Liver (tissue), 9 donors: ENCODE results near the gene ANKRD34C. TPM values are rescaled to one million over a fixed set of nuclear protein-coding genes. Genes with fewer than 3 reads are reported as not detected.

Experiments
- DNase-seq: peaks from one replicate; pipeline ENCODE4 v3.0.0-alpha.2; 2017; ENCODE audit warnings: low spot score
- H3K27ac ChIP-seq, 2 donors: one replicate each; pipeline ENCODE4 v1.7.0; 2013; ENCODE audit warnings: inconsistent platforms in 2 of 2, low read length in 2 of 2, control low read depth in 1 of 2, low read depth in 1 of 2, mild to moderate bottlenecking in 1 of 2
- H3K27me3 ChIP-seq, 4 donors: one replicate each; pipeline versions ENCODE4 v1.6.1 to v1.7.0; 2013; ENCODE audit warnings: low read length in 3 of 4, inconsistent platforms in 1 of 4, mild to moderate bottlenecking in 1 of 4, moderate library complexity in 1 of 4; ENCODE audit not compliant: control insufficient read depth in 4 of 4, insufficient read depth in 4 of 4
- H3K36me3 ChIP-seq, 4 donors: one replicate each; pipeline versions ENCODE4 v1.6.1 to v1.7.0; 2013; ENCODE audit warnings: low read length in 3 of 4, mild to moderate bottlenecking in 3 of 4, low read depth in 1 of 4, moderate library complexity in 1 of 4; ENCODE audit not compliant: control insufficient read depth in 4 of 4, insufficient read depth in 3 of 4
- H3K4me1 ChIP-seq, 4 donors: one replicate each; pipeline versions ENCODE4 v1.6.1 to v1.7.0; 2013; ENCODE audit warnings: low read length in 3 of 4, mild to moderate bottlenecking in 3 of 4, moderate library complexity in 1 of 4; ENCODE audit not compliant: control insufficient read depth in 4 of 4, insufficient read depth in 4 of 4
- H3K4me3 ChIP-seq, 3 donors: one replicate each; pipeline versions ENCODE4 v1.6.1 to v1.7.0; 2013; ENCODE audit warnings: low read length in 3 of 3, control low read depth in 1 of 3, low read depth in 1 of 3, mild to moderate bottlenecking in 1 of 3
- H3K9ac ChIP-seq, 2 donors: one replicate each; pipeline ENCODE4 v1.7.0; 2013; ENCODE audit warnings: low read length in 2 of 2, mild to moderate bottlenecking in 2 of 2, moderate library complexity in 2 of 2, control low read depth in 1 of 2, low read depth in 1 of 2
- H3K9me3 ChIP-seq, 4 donors: one replicate each; pipeline versions ENCODE4 v1.6.1 to v1.7.0; 2013; ENCODE audit warnings: low read length in 3 of 4; ENCODE audit not compliant: control insufficient read depth in 4 of 4
- EGR1 ChIP-seq, 2 donors: IDR thresholded peaks; 2 replicates each; pipeline ENCODE4 v1.6.1; 2016 to 2018; ENCODE audit warnings: antibody characterized with exemption in 2 of 2, low read depth in 2 of 2
- FOXA1 ChIP-seq: IDR thresholded peaks from 2 replicates; pipeline ENCODE4 v1.6.1; 2016; ENCODE audit warnings: antibody characterized with exemption
- FOXA2 ChIP-seq: IDR thresholded peaks from 2 replicates; pipeline ENCODE4 v1.6.1; 2016; ENCODE audit warnings: antibody characterized with exemption
- GABPA ChIP-seq, 2 donors: IDR thresholded peaks in 1 of 2; conservative IDR thresholded peaks in 1 of 2; 2 replicates each; pipeline ENCODE4 v1.6.1; 2016; ENCODE audit warnings: antibody characterized with exemption in 2 of 2, mild to moderate bottlenecking in 1 of 2, moderate library complexity in 1 of 2
- HNF4A ChIP-seq, 2 donors: conservative IDR thresholded peaks; 2 replicates each; pipeline ENCODE4 v1.6.1; 2016; ENCODE audit warnings: antibody characterized with exemption in 2 of 2, mild to moderate bottlenecking in 2 of 2
- HNF4G ChIP-seq: IDR thresholded peaks from 2 replicates; pipeline ENCODE4 v1.6.1; 2016; ENCODE audit warnings: antibody characterized with exemption
- JUND ChIP-seq, 2 donors: IDR thresholded peaks; 2 replicates each; pipeline ENCODE4 v1.6.1; 2016; ENCODE audit warnings: antibody characterized with exemption in 2 of 2
- NR2F2 ChIP-seq: IDR thresholded peaks from 2 replicates; pipeline ENCODE4 v1.6.1; 2016; ENCODE audit warnings: antibody characterized with exemption
- RAD21 ChIP-seq, 2 donors: IDR thresholded peaks; 2 replicates each; pipeline ENCODE4 v1.6.1; 2016; ENCODE audit warnings: antibody characterized with exemption in 2 of 2, mild to moderate bottlenecking in 2 of 2
- RXRA ChIP-seq, 2 donors: IDR thresholded peaks; 2 replicates each; pipeline ENCODE4 v1.6.1; 2017 to 2018; ENCODE audit warnings: antibody characterized with exemption in 2 of 2, mild to moderate bottlenecking in 1 of 2
- SP1 ChIP-seq: IDR thresholded peaks from 2 replicates; pipeline ENCODE4 v1.6.1; 2018; ENCODE audit warnings: antibody characterized with exemption, mild to moderate bottlenecking
- TAF1 ChIP-seq: conservative IDR thresholded peaks from 2 replicates; pipeline ENCODE4 v1.6.1; 2016; ENCODE audit warnings: antibody characterized with exemption, mild to moderate bottlenecking
- YY1 ChIP-seq: IDR thresholded peaks from 2 replicates; pipeline ENCODE4 v1.6.1; 2016; ENCODE audit warnings: antibody characterized with exemption, mild to moderate bottlenecking
- WGBS: extraction: QIAGEN DNeasy Blood & Tissue Kit; methylation state at CpG from one replicate; pipeline ENCODE4 v1.1.7; 2013; 5-methylcytosine and 5-hydroxymethylcytosine counted together
- polyA plus RNA-seq, 2 donors: library from polyadenylated mRNA; stranded (reverse) in 1 of 2; unstranded in 1 of 2; fragments of 200-250 nt in 1 of 2; fragments of >200 nt in 1 of 2; fragmentation: Nextera tagmentation in 1 of 2; extraction: Ambion mirVana in 1 of 2; gene quantifications; one replicate each; pipeline versions ENCODE4 v1.2.1 to v1.2.3, GENCODE V29; 2013 to 2015
- total RNA-seq, 2 donors: library from RNA; depleted of rRNA; stranded (reverse); fragments of >200 nt; gene quantifications; one replicate each; pipeline ENCODE4 v1.2.3, GENCODE V29; 2014
- TF ChIP-seq, protein P1 (sequence below): IDR thresholded peaks from 2 replicates; pipeline ENCODE4 v1.6.1; 2016; ENCODE audit warnings: antibody characterized with exemption, mild to moderate bottlenecking
- TF ChIP-seq, protein P2 (sequence below): fragments of 150-350 bp; IDR thresholded peaks from 2 replicates; pipeline ENCODE4 v1.5.1; 2017; ENCODE audit warnings: improper control_type of control experiment, low read depth, low read length; ENCODE audit not compliant: missing input control
- TF ChIP-seq, protein P3 (sequence below): IDR thresholded peaks from 2 replicates; pipeline ENCODE4 v1.6.1; 2016; ENCODE audit warnings: antibody characterized with exemption
- TF ChIP-seq, protein P4 (sequence below): IDR thresholded peaks from 2 replicates; pipeline ENCODE4 v1.6.1; 2016; ENCODE audit warnings: antibody characterized with exemption
- TF ChIP-seq, protein P5 (sequence below): IDR thresholded peaks from 2 replicates; pipeline ENCODE4 v1.6.1; 2016; ENCODE audit warnings: antibody characterized with exemption
- donor health status: healthy.
- donor health status: healthy.
- donor health status: healthy.
- donor health status: healthy.
- donor health status: healthy.

Gene ANKRD34C
- total and polyA plus RNA-seq, 4 donors: under 0.01 TPM; not detected in 3

DNA sequence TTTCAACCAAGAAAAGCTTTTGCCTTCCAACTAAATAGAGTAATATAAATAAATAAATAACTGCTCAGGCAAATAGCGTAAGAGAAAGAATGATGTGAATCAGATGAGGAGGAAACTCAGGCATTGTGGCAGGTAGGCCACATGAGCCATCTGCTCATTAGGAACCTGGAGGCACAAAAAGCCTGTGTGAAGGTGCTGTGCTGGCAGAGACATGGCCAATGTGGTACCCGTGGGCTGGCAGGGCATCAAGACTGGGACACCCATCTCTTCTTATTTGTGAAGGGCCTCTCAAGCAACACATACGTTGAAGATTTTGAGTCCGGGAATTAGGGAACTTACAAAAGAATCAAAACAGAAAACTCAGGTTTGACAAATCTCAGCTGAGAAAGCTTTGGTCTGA lies 9.5 kb downstream of the ANKRD34C start:
- no peak overlapping the region for H3K4me3 ChIP-seq
- peaks cover 0 to 3% (median 0%) of the 10 kb centered on the region in 4 donors for H3K27me3 ChIP-seq
- no peak for DNase-seq
- TF ChIP-seq GABPA (IDR thresholded peaks at IDR 0.05 in 1 of 2, conservative IDR thresholded peaks at IDR 0.05 in 1 of 2) (no peak), HNF4G (no peak), FOXA2 (no peak), RAD21 (IDR thresholded peaks at IDR 0.05) (no peak), NR2F2 (no peak), HNF4A (conservative IDR thresholded peaks at IDR 0.05) (no peak), FOXA1 (no peak), RXRA (IDR thresholded peaks at IDR 0.05) (no peak), SP1 (no peak), YY1 (no peak), TAF1 (no peak), EGR1 (IDR thresholded peaks at IDR 0.05; ENCODE audit: low read depth in 2 of 2) (no peak), JUND (IDR thresholded peaks at IDR 0.05) (no peak)
- TF ChIP-seq, protein P1, sequence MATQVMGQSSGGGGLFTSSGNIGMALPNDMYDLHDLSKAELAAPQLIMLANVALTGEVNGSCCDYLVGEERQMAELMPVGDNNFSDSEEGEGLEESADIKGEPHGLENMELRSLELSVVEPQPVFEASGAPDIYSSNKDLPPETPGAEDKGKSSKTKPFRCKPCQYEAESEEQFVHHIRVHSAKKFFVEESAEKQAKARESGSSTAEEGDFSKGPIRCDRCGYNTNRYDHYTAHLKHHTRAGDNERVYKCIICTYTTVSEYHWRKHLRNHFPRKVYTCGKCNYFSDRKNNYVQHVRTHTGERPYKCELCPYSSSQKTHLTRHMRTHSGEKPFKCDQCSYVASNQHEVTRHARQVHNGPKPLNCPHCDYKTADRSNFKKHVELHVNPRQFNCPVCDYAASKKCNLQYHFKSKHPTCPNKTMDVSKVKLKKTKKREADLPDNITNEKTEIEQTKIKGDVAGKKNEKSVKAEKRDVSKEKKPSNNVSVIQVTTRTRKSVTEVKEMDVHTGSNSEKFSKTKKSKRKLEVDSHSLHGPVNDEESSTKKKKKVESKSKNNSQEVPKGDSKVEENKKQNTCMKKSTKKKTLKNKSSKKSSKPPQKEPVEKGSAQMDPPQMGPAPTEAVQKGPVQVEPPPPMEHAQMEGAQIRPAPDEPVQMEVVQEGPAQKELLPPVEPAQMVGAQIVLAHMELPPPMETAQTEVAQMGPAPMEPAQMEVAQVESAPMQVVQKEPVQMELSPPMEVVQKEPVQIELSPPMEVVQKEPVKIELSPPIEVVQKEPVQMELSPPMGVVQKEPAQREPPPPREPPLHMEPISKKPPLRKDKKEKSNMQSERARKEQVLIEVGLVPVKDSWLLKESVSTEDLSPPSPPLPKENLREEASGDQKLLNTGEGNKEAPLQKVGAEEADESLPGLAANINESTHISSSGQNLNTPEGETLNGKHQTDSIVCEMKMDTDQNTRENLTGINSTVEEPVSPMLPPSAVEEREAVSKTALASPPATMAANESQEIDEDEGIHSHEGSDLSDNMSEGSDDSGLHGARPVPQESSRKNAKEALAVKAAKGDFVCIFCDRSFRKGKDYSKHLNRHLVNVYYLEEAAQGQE: no peak
- TF ChIP-seq, protein P2, sequence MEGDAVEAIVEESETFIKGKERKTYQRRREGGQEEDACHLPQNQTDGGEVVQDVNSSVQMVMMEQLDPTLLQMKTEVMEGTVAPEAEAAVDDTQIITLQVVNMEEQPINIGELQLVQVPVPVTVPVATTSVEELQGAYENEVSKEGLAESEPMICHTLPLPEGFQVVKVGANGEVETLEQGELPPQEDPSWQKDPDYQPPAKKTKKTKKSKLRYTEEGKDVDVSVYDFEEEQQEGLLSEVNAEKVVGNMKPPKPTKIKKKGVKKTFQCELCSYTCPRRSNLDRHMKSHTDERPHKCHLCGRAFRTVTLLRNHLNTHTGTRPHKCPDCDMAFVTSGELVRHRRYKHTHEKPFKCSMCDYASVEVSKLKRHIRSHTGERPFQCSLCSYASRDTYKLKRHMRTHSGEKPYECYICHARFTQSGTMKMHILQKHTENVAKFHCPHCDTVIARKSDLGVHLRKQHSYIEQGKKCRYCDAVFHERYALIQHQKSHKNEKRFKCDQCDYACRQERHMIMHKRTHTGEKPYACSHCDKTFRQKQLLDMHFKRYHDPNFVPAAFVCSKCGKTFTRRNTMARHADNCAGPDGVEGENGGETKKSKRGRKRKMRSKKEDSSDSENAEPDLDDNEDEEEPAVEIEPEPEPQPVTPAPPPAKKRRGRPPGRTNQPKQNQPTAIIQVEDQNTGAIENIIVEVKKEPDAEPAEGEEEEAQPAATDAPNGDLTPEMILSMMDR: no peak
- TF ChIP-seq, protein P3, sequence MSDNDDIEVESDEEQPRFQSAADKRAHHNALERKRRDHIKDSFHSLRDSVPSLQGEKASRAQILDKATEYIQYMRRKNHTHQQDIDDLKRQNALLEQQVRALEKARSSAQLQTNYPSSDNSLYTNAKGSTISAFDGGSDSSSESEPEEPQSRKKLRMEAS: no peak
- TF ChIP-seq, protein P4, sequence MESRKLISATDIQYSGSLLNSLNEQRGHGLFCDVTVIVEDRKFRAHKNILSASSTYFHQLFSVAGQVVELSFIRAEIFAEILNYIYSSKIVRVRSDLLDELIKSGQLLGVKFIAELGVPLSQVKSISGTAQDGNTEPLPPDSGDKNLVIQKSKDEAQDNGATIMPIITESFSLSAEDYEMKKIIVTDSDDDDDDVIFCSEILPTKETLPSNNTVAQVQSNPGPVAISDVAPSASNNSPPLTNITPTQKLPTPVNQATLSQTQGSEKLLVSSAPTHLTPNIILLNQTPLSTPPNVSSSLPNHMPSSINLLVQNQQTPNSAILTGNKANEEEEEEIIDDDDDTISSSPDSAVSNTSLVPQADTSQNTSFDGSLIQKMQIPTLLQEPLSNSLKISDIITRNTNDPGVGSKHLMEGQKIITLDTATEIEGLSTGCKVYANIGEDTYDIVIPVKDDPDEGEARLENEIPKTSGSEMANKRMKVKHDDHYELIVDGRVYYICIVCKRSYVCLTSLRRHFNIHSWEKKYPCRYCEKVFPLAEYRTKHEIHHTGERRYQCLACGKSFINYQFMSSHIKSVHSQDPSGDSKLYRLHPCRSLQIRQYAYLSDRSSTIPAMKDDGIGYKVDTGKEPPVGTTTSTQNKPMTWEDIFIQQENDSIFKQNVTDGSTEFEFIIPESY: no peak
- TF ChIP-seq, protein P5, sequence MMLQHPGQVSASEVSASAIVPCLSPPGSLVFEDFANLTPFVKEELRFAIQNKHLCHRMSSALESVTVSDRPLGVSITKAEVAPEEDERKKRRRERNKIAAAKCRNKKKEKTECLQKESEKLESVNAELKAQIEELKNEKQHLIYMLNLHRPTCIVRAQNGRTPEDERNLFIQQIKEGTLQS: no peak
- WGBS: 81% methylated on average over 4 of the region's 4 CpGs
- H3K27ac ChIP-seq: no peak overlapping the region
- no peaks in the 10 kb centered on the region for H3K9me3 ChIP-seq
- no peaks in the 10 kb centered on the region for H3K36me3 ChIP-seq
- H3K9ac ChIP-seq: no peak overlapping the region
- H3K4me1 ChIP-seq: no peaks in the 10 kb centered on the region
